HUES6 (cell line): Measurements from ENCODE around the gene PRR36.
"Not testable (repeated sequence)": the region's sequence is repeated elsewhere in the genome, so short reads cannot be mapped to it uniquely, and the experiment has no call there.

ENCODE experiments used
- H3K27ac ChIP-seq: 2 replicates; pipeline ENCODE4 v1.7.0; 2013; ENCODE audit warnings: low read depth, mild to moderate bottlenecking, low read length, inconsistent platforms
- H3K27me3 ChIP-seq: 2 replicates; pipeline ENCODE4 v1.6.1; 2013; ENCODE audit warnings: low read length; ENCODE audit not compliant: control insufficient read depth, insufficient read depth
- H3K36me3 ChIP-seq: 2 replicates; pipeline ENCODE4 v1.6.1; 2013; ENCODE audit warnings: low read length; ENCODE audit not compliant: control insufficient read depth, insufficient read depth
- H3K4me1 ChIP-seq: 2 replicates; pipeline ENCODE4 v1.6.1; 2013; ENCODE audit warnings: low read length; ENCODE audit not compliant: control insufficient read depth, insufficient read depth
- H3K4me3 ChIP-seq: 2 replicates; pipeline ENCODE4 v1.5.1; 2013; ENCODE audit warnings: low read depth, low read length
- H3K9ac ChIP-seq: one replicate; pipeline ENCODE4 v1.6.1; 2013; ENCODE audit warnings: mild to moderate bottlenecking, low read length
- H3K9me3 ChIP-seq: 2 replicates; pipeline ENCODE4 v1.6.1; 2013; ENCODE audit warnings: low read depth, low read length; ENCODE audit not compliant: control insufficient read depth, insufficient read depth

PRR36 gene

DNA sequence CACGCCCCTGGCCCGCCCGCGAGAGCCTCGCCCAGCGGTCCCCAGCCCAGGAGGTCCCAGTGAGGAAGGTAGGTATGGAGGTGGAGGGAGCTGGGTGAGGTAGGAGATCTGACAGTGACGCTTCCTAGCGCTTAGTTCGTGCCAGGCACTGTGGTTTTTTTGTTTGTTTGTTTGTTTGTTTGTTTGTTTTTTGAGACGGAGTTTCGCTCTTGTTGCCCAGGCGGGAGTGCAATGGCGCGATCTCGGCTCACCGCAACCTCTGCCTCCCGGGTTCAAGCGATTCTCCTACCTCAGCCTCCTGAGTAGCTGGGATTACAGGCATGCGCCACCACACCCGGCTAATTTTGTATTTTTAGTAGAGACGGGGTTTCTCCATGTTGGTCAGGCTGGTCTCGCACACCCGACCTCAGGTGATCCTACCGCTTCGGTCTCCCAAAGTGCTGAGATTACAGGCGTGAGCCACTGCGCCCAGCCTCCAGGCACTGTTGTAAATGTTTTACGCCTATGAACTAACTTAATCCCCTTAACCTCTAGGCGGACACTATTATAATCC lies 43.9 kb upstream of the PRR36 start:
- H3K9ac ChIP-seq, H3K9me3 ChIP-seq, H3K36me3 ChIP-seq, H3K27ac ChIP-seq: not testable (repeated sequence)
- Histone ChIP-seq H3K27me3 (peaks cover 48% of the 10 kb centered on the region), H3K4me1 (peaks cover 16% of the 10 kb centered on the region; the same call in 1 of the 2 replicates), H3K4me3 (peak overlapping the region; percentile 65)

DNA sequence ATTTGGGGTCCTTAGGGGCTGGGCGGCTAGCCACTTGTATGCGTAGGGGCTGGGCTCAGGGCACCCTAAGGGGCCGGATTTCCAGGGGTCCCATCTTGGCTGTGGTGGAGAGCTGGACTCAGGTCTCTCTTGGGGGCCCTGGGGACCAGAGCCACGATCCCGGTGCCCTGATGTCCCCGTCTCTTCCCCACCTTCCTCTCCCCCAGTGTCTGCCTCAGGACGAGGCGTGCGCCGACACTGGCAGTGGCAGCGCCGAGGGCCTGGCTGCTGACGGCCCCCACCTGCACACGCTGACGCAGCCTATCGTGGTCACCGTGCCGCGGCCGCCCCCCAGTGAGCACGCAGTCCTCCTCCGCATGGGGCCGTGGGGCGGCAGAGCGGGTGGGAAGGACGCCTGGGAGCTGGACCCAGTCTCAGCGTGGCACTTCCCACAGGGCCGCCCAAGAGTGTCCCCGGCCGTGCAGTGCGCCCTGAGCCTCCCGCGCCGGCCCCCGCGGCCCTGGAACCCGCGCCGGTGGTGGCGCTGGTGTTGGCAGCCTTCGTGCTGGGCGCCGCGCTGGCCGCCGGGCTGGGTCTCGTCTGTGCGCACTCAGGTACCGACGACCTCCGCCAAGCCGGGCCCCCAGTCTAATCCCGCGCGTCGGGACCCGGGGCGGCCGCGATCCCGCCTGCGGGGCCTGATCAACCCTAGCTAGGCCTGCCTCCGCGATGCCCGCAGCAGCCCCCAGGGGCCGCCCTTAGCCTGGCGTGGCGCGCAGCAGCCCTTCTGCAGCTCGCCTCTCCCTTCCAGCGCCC lies 43.3 kb upstream of the PRR36 start:
- Histone ChIP-seq H3K27me3 (peaks cover 48% of the 10 kb centered on the region), H3K27ac (no peak overlapping the region)

DNA sequence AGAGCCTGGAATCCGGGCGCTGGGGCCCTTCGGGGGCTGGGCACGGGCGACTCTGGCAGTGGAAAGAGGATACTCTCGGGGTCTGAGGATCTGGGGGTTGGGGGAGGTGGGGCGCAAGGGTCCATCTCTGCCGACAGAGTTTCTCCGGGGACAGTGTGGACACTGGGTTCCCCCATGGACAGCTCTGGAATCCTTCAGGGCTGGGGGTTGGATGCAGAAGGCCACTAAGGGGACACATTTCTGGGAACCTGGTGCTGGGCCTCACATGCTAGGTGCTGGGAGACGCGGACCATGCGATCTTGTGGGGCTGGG lies 42.7 kb upstream of the PRR36 start:
- Histone ChIP-seq H3K27me3 (peaks cover 48% of the 10 kb centered on the region), H3K36me3 (peaks cover 8% of the 10 kb centered on the region), H3K27ac (no peak overlapping the region), H3K4me3 (peak overlapping the region; percentile 65), H3K9ac (no peak overlapping the region), H3K4me1 (peaks cover 16% of the 10 kb centered on the region; the same call in 1 of the 2 replicates), H3K9me3 (no peaks in the 10 kb centered on the region)

More for the DNA sequence above, 43.3 kb upstream of the PRR36 start:
- peaks cover 8% of the 10 kb centered on the region for H3K36me3 ChIP-seq
- peak overlapping the region; percentile 12 for H3K9ac ChIP-seq
- H3K9me3 ChIP-seq, result no peaks in the 10 kb centered on the region
- H3K4me1 ChIP-seq, result peaks cover 16% of the 10 kb centered on the region; the same call in 1 of the 2 replicates
- H3K4me3 ChIP-seq, result peak overlapping the region; percentile 65

DNA sequence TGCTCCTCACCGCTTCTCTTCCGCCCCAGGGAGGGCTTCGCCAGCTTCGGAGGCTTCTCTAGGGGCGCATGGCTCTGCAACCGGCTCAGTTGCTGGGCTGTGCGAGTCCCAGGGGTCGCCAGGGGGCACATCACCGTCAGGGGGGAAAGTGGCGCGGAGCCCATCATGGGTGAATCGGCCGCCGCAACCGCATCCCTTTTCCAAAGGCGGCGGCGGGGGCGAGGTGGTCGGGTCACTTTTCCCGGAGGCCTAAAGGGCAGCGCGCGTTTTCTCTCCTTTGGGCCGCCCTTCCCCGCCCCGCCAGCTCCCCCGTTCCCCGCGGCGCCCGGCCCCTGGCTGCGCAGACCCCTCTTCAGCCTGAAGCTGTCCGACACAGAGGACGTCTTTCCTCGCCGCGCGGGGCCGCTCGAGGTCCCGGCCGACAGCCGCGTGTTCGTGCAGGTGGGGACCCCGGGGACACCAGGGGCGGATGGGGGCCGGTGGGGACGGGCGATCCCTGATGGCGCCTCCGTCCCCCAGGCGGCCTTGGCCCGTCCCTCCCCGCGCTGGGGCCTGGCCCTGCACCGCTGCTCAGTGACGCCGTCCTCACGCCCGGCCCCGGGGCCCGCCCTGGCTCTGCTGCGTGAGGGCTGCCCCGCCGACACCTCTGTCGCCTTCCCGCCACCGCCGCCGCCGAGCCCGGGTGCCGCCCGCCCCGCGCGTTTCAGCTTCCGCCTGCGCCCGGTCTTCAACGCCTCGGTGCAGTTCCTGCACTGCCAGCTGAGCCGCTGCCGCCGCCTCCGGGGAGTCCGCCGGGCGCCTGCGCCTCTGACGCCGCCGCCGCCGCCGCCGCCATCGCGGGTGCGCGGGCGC lies 42.1 kb upstream of the PRR36 start:
- Histone ChIP-seq H3K9ac (no peak overlapping the region), H3K27me3 (peaks cover 48% of the 10 kb centered on the region), H3K4me1 (peaks cover 15% of the 10 kb centered on the region; the same call in 1 of the 2 replicates), H3K9me3 (no peaks in the 10 kb centered on the region), H3K27ac (no peak overlapping the region), H3K36me3 (peaks cover 12% of the 10 kb centered on the region), H3K4me3 (peak overlapping the region; percentile 65)

DNA sequence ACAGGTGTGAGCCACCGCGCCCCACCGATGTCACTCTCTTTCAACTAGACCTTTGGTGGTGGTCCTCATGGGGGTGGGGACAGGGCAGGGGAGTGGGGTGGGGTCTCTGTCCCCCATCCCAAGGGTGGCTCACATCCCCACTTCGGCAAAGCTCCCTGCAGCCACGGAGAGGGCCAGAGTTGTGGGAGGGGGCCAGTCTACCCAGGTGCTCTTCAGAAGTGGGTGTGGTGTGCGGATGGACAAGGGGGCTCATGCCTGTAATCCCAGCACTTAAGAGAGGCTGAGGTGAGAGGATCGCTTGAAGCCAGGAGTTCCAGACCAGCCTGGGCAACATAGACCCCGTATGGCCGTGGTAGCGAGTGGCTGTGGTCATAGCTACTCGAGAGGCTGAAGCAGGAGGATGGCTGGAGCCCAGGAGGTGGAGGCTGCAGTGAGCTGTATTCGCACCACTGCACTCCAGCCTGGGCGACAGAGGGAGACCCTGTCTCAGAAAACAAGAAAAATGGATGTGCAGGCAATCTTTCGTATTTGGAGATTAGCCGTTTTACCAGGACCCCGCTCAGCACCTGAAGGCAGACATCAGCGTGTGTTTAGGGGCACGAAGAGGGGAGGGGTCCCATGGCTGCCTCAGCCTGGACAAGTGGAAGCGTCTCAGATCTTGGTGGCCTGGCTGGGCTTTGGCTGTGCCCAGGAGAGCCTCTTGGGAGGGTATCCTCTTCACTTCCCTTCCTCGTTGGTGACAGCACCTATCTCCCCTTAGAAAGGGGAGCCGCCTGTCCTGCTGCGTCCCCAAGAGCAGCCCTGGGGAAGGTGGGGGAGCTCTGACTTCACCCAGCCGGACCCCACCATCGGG lies 41.3 kb upstream of the PRR36 start:
- Histone ChIP-seq H3K9ac (no peak overlapping the region), H3K4me1 (peaks cover 10% of the 10 kb centered on the region; the same call in 1 of the 2 replicates), H3K27ac (no peak overlapping the region), H3K4me3 (peak overlapping the region; percentile 65), H3K36me3 (peaks cover 20% of the 10 kb centered on the region), H3K9me3 (no peaks in the 10 kb centered on the region), H3K27me3 (peaks cover 48% of the 10 kb centered on the region)

DNA sequence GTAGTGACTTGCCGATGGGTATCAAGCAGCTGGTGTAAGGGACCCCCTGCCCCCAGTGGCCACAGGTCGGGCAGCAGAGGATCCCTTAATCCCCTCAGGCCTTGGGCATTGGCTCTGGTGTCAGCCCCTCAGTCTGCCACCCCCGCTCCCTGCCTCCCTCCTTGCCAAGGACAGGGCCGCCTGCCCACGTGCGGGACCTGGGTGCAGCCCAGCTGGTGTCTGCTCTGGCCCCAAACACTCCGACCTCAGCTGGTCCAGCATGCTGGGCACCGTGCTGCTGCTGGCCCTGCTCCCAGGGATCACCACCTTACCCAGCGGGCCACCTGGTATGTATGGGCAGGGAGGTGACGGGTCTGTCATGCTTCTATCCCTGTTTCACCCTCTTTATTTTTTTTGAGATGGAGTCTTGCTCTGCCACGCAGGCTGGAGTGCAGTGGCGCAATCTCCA lies 40.4 kb upstream of the PRR36 start, which contains the start of gene TGFBR3L:
TGFBR3L (plus strand) TSS at position 233 of the 448 bp plus-strand sequence.
- Histone ChIP-seq H3K4me1 (peaks cover 7% of the 10 kb centered on the region; the same call in 1 of the 2 replicates), H3K9ac (no peak within 1 kb of the TSS), H3K27me3 (peaks cover 48% of the 10 kb centered on the region)

DNA sequence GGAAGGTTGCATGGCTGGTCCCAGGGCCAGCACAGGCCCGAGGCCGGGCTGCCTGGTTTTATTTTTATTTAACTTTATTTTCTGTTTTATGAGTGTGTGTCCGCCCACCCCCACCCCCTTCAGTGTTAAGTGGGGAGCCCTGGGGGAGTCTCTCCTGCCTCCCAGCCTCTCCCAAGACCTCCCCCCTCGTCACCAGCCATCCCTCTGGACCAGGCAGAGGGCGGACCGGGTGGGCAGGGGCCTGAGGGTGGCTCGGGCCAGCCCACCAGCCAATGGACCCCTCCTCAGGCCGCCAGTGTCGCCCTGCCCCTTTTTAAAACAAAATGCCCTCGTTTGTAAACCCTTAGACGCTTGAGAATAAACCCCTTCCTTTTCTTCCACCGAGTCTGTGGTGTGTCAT lies 39.9 kb upstream of the PRR36 start:
- Histone ChIP-seq H3K9me3 (no peaks in the 10 kb centered on the region), H3K27me3 (peaks cover 47% of the 10 kb centered on the region), H3K27ac (no peak overlapping the region), H3K9ac (no peak overlapping the region), H3K4me3 (no peak overlapping the region), H3K36me3 (peaks cover 31% of the 10 kb centered on the region), H3K4me1 (peaks cover 6% of the 10 kb centered on the region; the same call in 1 of the 2 replicates)

More for the DNA sequence above, 40.4 kb upstream of the PRR36 start, which contains the start of gene TGFBR3L:
- H3K9me3 ChIP-seq, result no peaks in the 10 kb centered on the region
- H3K27ac ChIP-seq, result no peak within 1 kb of the TSS
- H3K4me3 ChIP-seq, result peak within 1 kb of the TSS; percentile 65; the same call in 1 of the 2 replicates
- H3K36me3 ChIP-seq, result peaks cover 27% of the 10 kb centered on the region

DNA sequence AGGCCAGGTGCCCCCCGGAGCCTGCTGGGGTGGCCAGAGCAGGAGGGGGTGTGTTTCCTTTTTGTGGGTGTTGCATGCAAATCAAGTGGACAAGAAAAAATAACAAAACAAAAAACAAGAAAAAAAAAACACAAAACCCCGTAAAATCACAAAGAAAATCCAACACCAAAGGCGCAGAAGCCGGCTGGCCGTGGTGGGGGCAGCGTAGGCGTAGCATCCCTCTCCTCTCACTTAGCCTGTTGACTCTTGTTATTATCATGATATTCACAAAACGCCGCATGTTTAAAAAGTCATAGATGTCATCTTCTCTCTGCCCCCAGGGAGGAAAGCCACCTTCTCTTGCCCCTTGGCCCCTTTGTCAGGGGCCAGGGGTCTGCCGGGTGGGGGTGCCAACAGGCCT lies 39.5 kb upstream of the PRR36 start:
- Histone ChIP-seq H3K9me3 (no peaks in the 10 kb centered on the region), H3K36me3 (peaks cover 32% of the 10 kb centered on the region), H3K4me3 (no peak overlapping the region), H3K9ac (no peak overlapping the region), H3K4me1 (peaks cover 6% of the 10 kb centered on the region; the same call in 1 of the 2 replicates), H3K27ac (no peak overlapping the region), H3K27me3 (peaks cover 43% of the 10 kb centered on the region)

DNA sequence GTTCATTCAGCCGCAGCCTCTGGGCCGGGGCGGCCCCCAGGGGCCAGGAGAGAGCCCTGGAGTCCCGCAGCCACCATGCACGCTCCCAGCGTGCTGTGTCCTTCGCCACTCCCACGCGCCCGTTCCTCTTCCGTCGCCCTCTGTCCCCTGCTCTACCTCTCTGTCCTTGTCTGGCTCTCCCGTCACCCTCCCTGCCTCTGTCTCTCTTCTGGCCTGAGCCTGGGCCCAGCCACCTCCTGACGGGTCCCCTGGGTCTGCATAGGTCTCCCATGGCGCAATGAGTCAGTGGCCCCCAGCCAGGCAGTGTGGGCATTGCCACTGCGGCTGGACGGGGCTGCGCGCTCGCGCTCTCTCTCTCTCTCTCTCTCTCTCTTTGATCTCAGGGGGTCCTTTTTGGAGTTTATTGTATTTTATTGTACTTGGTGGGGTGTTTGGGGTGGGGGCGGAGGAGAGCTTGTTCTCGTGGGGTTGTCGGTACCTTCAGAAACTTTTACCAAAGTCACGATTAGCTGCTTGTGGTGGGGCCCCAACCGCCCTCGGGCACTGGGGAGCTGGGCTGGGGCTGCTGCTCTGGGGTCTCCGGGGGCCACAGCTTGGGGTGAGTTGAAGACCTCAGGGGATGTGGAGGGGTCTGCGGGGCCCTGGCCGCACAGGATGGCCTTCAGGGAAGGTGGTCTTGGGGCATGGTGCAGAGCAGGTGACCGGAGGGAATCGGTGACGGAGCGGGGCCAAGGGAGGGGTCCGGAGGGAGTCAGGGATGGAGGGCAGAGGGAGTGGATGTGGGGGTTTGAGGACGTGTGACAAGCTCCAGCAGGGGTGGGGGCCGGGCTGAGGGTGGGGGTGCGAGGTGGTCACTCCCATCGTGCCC lies 38.7 kb upstream of the PRR36 start:
- H3K27ac ChIP-seq, result no peak overlapping the region
- peaks cover 35% of the 10 kb centered on the region for H3K27me3 ChIP-seq
- H3K9me3 ChIP-seq, result no peaks in the 10 kb centered on the region
- H3K9ac ChIP-seq, result no peak overlapping the region
- H3K4me1 ChIP-seq, result peaks cover 6% of the 10 kb centered on the region; the same call in 1 of the 2 replicates
- peaks cover 32% of the 10 kb centered on the region for H3K36me3 ChIP-seq
- H3K4me3 ChIP-seq, result no peak overlapping the region
